ENCODE data around the gene NR2C2.

Gene NR2C2

DNA sequence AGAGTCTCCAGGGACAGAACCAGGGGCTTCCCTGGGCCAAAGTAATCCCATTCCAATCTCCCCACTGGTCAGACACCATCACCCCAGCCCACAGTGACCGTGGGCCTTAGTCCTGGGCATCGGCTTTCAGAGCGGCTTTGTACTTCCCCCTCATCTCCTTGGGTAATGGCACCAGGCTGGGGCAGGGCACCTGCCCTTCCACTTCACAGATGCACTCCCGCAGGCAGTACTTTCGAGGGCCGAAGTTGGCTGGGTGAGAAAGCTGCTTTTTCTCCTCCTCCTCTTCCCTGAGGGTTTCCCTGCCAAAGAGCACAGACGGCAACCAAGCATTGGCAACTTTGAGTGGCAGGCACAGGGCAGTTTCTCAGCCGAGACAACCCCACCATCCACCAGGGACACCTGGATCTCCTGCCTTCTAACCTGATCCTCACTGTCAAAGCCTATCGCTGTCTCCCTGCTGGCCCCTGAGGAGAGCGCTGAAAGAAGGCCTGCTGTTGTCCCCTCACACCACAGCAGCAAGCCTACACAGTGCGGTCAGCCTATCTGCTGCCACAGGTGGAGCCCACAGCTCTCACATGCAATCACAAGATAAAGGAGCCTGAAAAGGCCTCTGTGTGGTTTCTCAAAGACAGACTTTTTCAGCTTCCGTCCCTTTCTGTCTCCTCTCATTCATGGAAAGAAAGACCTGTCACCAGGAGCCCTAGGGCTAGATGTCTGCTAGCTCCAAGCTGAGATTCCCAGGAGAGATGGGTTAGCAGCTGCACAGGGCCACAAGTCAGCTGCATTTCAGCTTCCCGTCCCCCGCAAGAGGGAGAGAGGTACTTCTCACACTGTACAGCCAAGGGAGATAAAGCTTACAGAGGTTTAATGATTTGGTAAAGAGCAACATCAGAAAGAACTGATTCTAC lies 105.2 kb downstream of the NR2C2 start:
- TF ChIP-seq, protein P1, sequence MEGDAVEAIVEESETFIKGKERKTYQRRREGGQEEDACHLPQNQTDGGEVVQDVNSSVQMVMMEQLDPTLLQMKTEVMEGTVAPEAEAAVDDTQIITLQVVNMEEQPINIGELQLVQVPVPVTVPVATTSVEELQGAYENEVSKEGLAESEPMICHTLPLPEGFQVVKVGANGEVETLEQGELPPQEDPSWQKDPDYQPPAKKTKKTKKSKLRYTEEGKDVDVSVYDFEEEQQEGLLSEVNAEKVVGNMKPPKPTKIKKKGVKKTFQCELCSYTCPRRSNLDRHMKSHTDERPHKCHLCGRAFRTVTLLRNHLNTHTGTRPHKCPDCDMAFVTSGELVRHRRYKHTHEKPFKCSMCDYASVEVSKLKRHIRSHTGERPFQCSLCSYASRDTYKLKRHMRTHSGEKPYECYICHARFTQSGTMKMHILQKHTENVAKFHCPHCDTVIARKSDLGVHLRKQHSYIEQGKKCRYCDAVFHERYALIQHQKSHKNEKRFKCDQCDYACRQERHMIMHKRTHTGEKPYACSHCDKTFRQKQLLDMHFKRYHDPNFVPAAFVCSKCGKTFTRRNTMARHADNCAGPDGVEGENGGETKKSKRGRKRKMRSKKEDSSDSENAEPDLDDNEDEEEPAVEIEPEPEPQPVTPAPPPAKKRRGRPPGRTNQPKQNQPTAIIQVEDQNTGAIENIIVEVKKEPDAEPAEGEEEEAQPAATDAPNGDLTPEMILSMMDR (IDR thresholded peaks at IDR 0.05; ENCODE audit: low read depth, low read length) = no peak
- no peak overlapping the region for H3K4me3 ChIP-seq (ENCODE audit: low read depth, low read length)

DNA sequence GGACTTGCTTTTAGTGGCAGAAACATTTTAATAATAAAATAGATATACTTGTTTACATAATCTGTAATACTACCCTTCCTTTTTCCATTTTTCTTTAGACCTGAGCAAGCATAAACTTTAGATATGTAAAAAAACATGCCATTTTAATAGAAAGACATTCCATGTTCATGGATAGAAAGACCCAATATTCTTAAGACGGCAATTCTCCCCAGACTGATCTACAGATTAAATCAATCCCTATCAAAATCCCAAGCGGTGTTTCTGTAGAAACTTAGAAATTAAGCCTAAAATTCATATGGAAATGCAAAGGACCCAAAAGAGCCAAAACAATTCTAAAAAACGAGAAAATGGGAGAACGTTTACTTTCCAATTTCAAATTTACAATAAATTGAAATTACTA lies 106.2 kb downstream of the NR2C2 start:
- TF ChIP-seq, protein P1 (IDR thresholded peaks at IDR 0.05; ENCODE audit: low read depth, low read length) = no peak
- H3K4me3 ChIP-seq (ENCODE audit: low read depth, low read length) = no peak overlapping the region

GRCh38 chr3:15055019-15055557 lies 107.7 kb downstream of the NR2C2 start:
- H3K4me3 ChIP-seq (ENCODE audit: low read depth, low read length) = no peak overlapping the region
- TF ChIP-seq, protein P1 (IDR thresholded peaks at IDR 0.05; ENCODE audit: low read depth, low read length) = no peak

- TF ChIP-seq, protein P1 (IDR thresholded peaks at IDR 0.05; ENCODE audit: low read depth, low read length) = no peak
- no peak overlapping the region for H3K4me3 ChIP-seq (ENCODE audit: low read depth, low read length)
Observed at GRCh38 chr3:15056676-15057404, 109.5 kb downstream of the NR2C2 start.

DNA sequence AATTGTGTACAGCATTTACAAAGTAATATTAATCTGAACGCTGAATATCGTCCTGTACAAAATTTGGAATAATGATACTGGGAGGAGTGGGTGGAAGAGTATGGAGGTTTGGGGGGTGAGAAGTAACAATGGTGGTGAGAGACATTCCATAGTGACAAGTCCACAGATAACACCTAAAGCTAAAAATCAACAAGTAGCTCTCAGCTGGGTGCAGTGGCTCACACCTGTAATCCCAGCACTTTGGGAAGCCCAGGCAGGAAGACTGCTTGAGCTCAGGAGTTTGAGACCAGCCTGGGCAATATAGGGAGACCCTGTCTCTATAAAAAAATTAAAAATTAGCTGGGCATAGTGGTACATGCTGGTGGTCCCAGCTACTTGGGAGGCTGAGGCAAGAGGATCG lies 112.6 kb downstream of the NR2C2 start:
- TF ChIP-seq, protein P1 (IDR thresholded peaks at IDR 0.05; ENCODE audit: low read depth, low read length) = no peak
- H3K4me3 ChIP-seq (ENCODE audit: low read depth, low read length) = no peak overlapping the region

- no peak overlapping the region for H3K4me3 ChIP-seq (ENCODE audit: low read depth, low read length)
- TF ChIP-seq, protein P1 (IDR thresholded peaks at IDR 0.05; ENCODE audit: low read depth, low read length) = no peak
Observed at GRCh38 chr3:15063238-15063637, 115.9 kb downstream of the NR2C2 start.

All from WI38 (cell line).